Measurements from ENCODE around the gene ERBB4. TPM values are rescaled to one million over a fixed set of nuclear protein-coding genes. Genes with fewer than 3 reads are reported as not detected.

The ERBB4 gene
- total RNA-seq, 1 experiment from 2014 or later = 0.04 TPM

DNA sequence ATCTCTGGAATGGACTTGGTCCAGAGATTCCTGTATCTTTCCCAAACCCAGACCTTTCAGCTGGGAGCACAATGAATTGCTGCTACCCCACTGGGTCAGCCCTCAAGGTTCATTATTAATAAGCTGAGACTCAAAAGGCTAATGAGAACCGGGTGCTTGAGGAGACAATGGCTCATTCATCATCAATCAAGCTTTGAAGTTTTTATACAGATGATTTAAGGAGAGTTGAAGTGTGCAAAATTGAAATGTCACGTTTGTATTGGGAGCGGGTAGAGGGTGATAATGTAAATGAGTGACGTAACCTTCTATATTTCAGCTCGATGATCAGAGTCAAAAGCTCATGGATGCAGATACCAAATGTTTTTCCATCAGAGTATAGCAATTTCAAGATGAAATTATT lies 744.9 kb downstream of the ERBB4 start:
- Histone ChIP-seq H3K9ac (ENCODE audit: extremely low read depth, insufficient read length, low read length) (no peak overlapping the region), H3K14ac (ENCODE audit: insufficient read depth, low read length) (no peak overlapping the region), H2AK5ac (ENCODE audit: insufficient read length, low read length) (no peak overlapping the region), H3K4me1 (ENCODE audit: insufficient read depth, low read length) (no peaks in the 10 kb centered on the region), H3K56ac (ENCODE audit: insufficient read length, low read depth, low read length) (no peak overlapping the region), H4K5ac (ENCODE audit: insufficient read length, low read depth, low read length) (no peak overlapping the region), H2BK15ac (ENCODE audit: low read depth, low read length) (no peak overlapping the region), H2AFZ (ENCODE audit: low read length) (no peak overlapping the region), H3K4me2 (ENCODE audit: insufficient read depth, insufficient read length, low read length) (no peak overlapping the region), H3T11ph (ENCODE audit: low read length) (no peak overlapping the region), H3K23ac (ENCODE audit: insufficient read length, low read depth, low read length) (no peak overlapping the region), H2BK12ac (ENCODE audit: insufficient read length, low read depth, low read length) (no peak overlapping the region), H2BK120ac (ENCODE audit: low read depth, low read length, poor library complexity, severe bottlenecking) (no peak overlapping the region), H3K9me3 (ENCODE audit: control insufficient read depth, low read depth, low read length) (no peaks in the 10 kb centered on the region), H3K18ac (ENCODE audit: insufficient read length, low read depth, low read length) (no peak overlapping the region), H3K23me2 (ENCODE audit: insufficient read length, low read depth, low read length, poor library complexity, severe bottlenecking) (no peaks in the 10 kb centered on the region), H3K79me1 (ENCODE audit: insufficient read depth, low read depth, low read length, poor library complexity, severe bottlenecking) (no peaks in the 10 kb centered on the region), H4K20me1 (ENCODE audit: control insufficient read depth, insufficient read depth, insufficient read length) (no peaks in the 10 kb centered on the region), H4K91ac (ENCODE audit: insufficient read length, low read depth, low read length) (no peak overlapping the region), H3K4ac (ENCODE audit: low read depth, low read length) (no peak overlapping the region), H4K8ac (replicated peaks; ENCODE audit: insufficient read length, low read depth, low read length) (no peak overlapping the region), H2BK20ac (ENCODE audit: low read depth, low read length, poor library complexity, severe bottlenecking) (no peak overlapping the region), H3K27me3 (ENCODE audit: insufficient read depth, low read length) (no peaks in the 10 kb centered on the region), H2BK5ac (ENCODE audit: insufficient read length, low read length) (no peak overlapping the region), H3K79me2 (ENCODE audit: insufficient read depth, low read length) (no peaks in the 10 kb centered on the region), H3K27ac (ENCODE audit: insufficient read length, low read depth, low read length) (no peak overlapping the region)
- DNase-seq = no peak
- no CpG with 5 or more reads among the region's 5 CpGs for WGBS (ENCODE audit: extremely low coverage, insufficient read length, low lambda C conversion rate)
- no peak overlapping the region for H3K27ac Mint-ChIP-seq
- no peaks in the 10 kb centered on the region for H3K36me3 Mint-ChIP-seq (ENCODE audit: insufficient read depth in 1 of 3, low read depth in 3 of 3)
- H3K27me3 Mint-ChIP-seq (ENCODE audit: low read depth) = no peaks in the 10 kb centered on the region
- peaks cover under 1% of the 10 kb centered on the region in 2 experiments; a peak in 2 of 4 replicates for H3K4me1 Mint-ChIP-seq
- H3K4me3 Mint-ChIP-seq = no peak overlapping the region
- TF ChIP-seq, protein P1, sequence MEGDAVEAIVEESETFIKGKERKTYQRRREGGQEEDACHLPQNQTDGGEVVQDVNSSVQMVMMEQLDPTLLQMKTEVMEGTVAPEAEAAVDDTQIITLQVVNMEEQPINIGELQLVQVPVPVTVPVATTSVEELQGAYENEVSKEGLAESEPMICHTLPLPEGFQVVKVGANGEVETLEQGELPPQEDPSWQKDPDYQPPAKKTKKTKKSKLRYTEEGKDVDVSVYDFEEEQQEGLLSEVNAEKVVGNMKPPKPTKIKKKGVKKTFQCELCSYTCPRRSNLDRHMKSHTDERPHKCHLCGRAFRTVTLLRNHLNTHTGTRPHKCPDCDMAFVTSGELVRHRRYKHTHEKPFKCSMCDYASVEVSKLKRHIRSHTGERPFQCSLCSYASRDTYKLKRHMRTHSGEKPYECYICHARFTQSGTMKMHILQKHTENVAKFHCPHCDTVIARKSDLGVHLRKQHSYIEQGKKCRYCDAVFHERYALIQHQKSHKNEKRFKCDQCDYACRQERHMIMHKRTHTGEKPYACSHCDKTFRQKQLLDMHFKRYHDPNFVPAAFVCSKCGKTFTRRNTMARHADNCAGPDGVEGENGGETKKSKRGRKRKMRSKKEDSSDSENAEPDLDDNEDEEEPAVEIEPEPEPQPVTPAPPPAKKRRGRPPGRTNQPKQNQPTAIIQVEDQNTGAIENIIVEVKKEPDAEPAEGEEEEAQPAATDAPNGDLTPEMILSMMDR (conservative IDR thresholded peaks at IDR 0.05) = no peak
- no peaks in the 10 kb centered on the region for H3K9me3 Mint-ChIP-seq

Data from H9 (cell line).